SK-N-SH treated with all-trans-retinoic acid at 6 μM for 48 hours (cell line): ENCODE results near the gene L3HYPDH.

Source experiments
- ATAC-seq: fragments of 200-7000 bp; cut with Tn5 transposase; 3 replicates; pipeline ENCODE4 v1.9.1; 2020; ENCODE audit warnings: mild to moderate bottlenecking, moderate library complexity
- ARNTL ChIP-seq: fragments of 450-650 bp; formaldehyde crosslinking; IDR thresholded peaks from 2 replicates; pipeline ENCODE4 v1.5.0; 2020; ENCODE audit warnings: low read depth, mild to moderate bottlenecking, moderate library complexity, borderline replicate concordance
- BACH2 ChIP-seq: fragments of 250-450 bp; sonication (Bioruptor Pico); IDR thresholded peaks from 2 replicates; pipeline ENCODE4 v1.9.0; 2021; ENCODE audit warnings: mild to moderate bottlenecking, borderline replicate concordance
- CSDC2 ChIP-seq: fragments of 250-450 bp; sonication (Bioruptor Pico); IDR thresholded peaks from 2 replicates; pipeline ENCODE4 v1.5.0; 2020; ENCODE audit warnings: mild to moderate bottlenecking, moderate library complexity
- CSRNP3 ChIP-seq: fragments of 250-450 bp; sonication (Bioruptor Pico); IDR thresholded peaks from 2 replicates; pipeline ENCODE4 v1.5.1; 2021; ENCODE audit warnings: mild to moderate bottlenecking, moderate library complexity
- ESRRG ChIP-seq: fragments of 250-450 bp; sonication (Bioruptor Pico); IDR thresholded peaks from 2 replicates; pipeline ENCODE4 v1.6.1; 2021; ENCODE audit warnings: mild to moderate bottlenecking
- GLIS3 ChIP-seq: fragments of 250-450 bp; sonication (Bioruptor Pico); IDR thresholded peaks from 2 replicates; pipeline ENCODE4 v1.5.0; 2020; ENCODE audit warnings: mild to moderate bottlenecking, moderate library complexity
- ISL1 ChIP-seq: fragments of 250-450 bp; sonication (Bioruptor Pico); IDR thresholded peaks from 2 replicates; pipeline ENCODE4 v2.1.2; 2022; ENCODE audit warnings: mild to moderate bottlenecking, moderate library complexity
- PATZ1 ChIP-seq: fragments of 250-450 bp; sonication (Bioruptor Pico); IDR thresholded peaks from 2 replicates; pipeline ENCODE4 v1.8.0; 2020; ENCODE audit warnings: mild to moderate bottlenecking, moderate library complexity, borderline replicate concordance
- PPARA ChIP-seq: fragments of 250-450 bp; sonication (Bioruptor Pico); IDR thresholded peaks from 2 replicates; pipeline ENCODE4 v1.5.0; 2020; ENCODE audit warnings: mild to moderate bottlenecking, borderline replicate concordance
- RARB ChIP-seq: fragments of 250-450 bp; sonication (Bioruptor Pico); IDR thresholded peaks from 2 replicates; pipeline ENCODE4 v1.8.0; 2021; ENCODE audit warnings: mild to moderate bottlenecking, moderate library complexity
- SNAI2 ChIP-seq: fragments of 250-450 bp; sonication (Bioruptor Pico); IDR thresholded peaks from 2 replicates; pipeline ENCODE4 v1.5.0; 2020; ENCODE audit warnings: mild to moderate bottlenecking, moderate library complexity
- TCF4 ChIP-seq: fragments of 250-450 bp; sonication (Bioruptor Pico); IDR thresholded peaks from 2 replicates; pipeline ENCODE4 v1.8.0; 2021; ENCODE audit warnings: mild to moderate bottlenecking, moderate library complexity, borderline replicate concordance
- TOX ChIP-seq: fragments of 250-450 bp; sonication (Bioruptor Pico); IDR thresholded peaks from 2 replicates; pipeline ENCODE4 v1.8.0; 2021; ENCODE audit warnings: mild to moderate bottlenecking, moderate library complexity, borderline replicate concordance
- TSHZ2 ChIP-seq: fragments of 250-450 bp; sonication (Bioruptor Pico); IDR thresholded peaks from 2 replicates; pipeline ENCODE4 v1.5.0; 2020; ENCODE audit warnings: mild to moderate bottlenecking, moderate library complexity
- ZC3H10 ChIP-seq: fragments of 250-450 bp; sonication (Bioruptor Pico); IDR thresholded peaks from 2 replicates; pipeline ENCODE4 v1.5.1; 2021; ENCODE audit warnings: mild to moderate bottlenecking, moderate library complexity
- ZFP3 ChIP-seq: fragments of 250-450 bp; sonication (Bioruptor Pico); IDR thresholded peaks from 2 replicates; pipeline ENCODE4 v1.5.0; 2020; ENCODE audit warnings: mild to moderate bottlenecking, moderate library complexity
- ZFP30 ChIP-seq: fragments of 450-650 bp; formaldehyde crosslinking; IDR thresholded peaks from 2 replicates; pipeline ENCODE4 v1.5.0; 2022; ENCODE audit warnings: mild to moderate bottlenecking, moderate library complexity
- ZNF565 ChIP-seq: fragments of 450-650 bp; formaldehyde crosslinking; conservative IDR thresholded peaks from 2 replicates; pipeline ENCODE4 v1.5.0; 2020; ENCODE audit warnings: low read depth, mild to moderate bottlenecking, moderate library complexity
- ZNF70 ChIP-seq: fragments of 450-650 bp; formaldehyde crosslinking; IDR thresholded peaks from 2 replicates; pipeline ENCODE4 v1.5.0; 2020; ENCODE audit warnings: mild to moderate bottlenecking, moderate library complexity
- ZNF8 ChIP-seq: fragments of 450-650 bp; formaldehyde crosslinking; IDR thresholded peaks from 2 replicates; pipeline ENCODE4 v1.5.0; 2020; ENCODE audit warnings: mild to moderate bottlenecking, moderate library complexity

L3HYPDH gene

DNA sequence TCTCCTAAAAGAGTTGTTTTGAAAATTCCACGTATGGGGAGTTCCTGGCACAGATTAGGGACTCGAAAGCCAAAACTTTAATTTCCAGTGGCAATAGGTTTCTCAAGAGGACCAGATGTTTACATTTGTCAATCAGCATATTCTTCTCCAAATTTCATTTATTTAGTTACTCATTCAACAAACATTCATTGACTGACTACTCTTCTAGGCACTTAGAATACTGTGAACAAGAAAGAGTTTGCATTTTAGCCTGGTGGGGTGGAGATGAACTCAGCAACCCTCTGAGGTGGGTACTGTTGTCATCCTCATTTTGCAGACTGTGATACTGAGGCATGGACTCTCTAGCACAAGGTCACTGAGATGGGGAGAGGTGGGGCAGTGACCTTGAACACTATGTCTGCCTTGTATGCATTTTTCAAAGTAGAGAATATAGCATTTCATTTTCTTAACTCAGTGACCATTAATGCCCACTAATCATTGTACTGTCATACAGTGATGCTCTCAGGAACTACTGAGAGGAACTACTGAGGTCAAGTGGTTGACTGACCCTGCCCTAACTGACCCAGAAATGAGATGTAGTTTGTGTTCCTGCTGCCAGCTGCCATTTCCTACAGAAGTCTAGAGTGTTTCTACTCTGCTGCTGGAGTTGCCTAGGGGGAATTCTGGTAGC is 2.2 kb downstream of the L3HYPDH start:
- no peak for ATAC-seq
- TF ChIP-seq ZFP30 (no peak), RARB (no peak), ZFP3 (CRISPR knock-in tag) (no peak), ZC3H10 (CRISPR knock-in tag) (no peak), ISL1 (CRISPR knock-in tag) (no peak), PATZ1 (no peak), TCF4 (no peak), TOX (CRISPR knock-in tag) (no peak), ZNF565 (CRISPR knock-in tag) (no peak), CSRNP3 (CRISPR knock-in tag) (no peak)

- TF ChIP-seq TSHZ2 (CRISPR knock-in tag) (no peak), PPARA (no peak), ARNTL (no peak), PATZ1 (no peak), ESRRG (CRISPR knock-in tag) (no peak), ISL1 (CRISPR knock-in tag) (no peak), CSDC2 (CRISPR knock-in tag) (no peak), ZNF8 (CRISPR knock-in tag) (no peak), ZNF70 (no peak), ZFP3 (CRISPR knock-in tag) (no peak), GLIS3 (CRISPR knock-in tag) (no peak), RARB (no peak), TOX (CRISPR knock-in tag) (no peak), ZFP30 (no peak), CSRNP3 (CRISPR knock-in tag) (no peak)
- no peak for ATAC-seq
Observed at GRCh38 chr14:59481407-59481806, 2.8 kb downstream of the L3HYPDH start.

DNA sequence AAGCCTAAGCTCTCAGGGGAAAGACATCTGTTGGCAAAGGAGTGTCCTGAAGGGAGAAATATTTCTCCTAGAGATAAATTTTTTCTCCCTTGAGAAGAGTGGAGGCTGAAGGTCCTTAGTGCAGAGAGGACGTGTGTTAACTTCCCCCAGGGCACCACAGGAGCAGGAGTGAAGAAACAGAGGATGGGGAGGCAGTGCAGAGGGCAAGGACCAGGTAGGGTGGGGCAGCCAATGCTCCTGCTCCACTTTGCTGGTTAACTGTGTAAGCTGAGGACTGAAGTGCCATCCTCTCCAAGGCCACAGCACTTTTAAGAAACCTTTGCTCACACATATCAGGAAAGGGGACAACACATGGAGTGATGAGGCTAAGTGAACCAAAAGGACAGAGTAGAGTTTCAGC is 4.0 kb downstream of the L3HYPDH start:
- no peak for ATAC-seq
- TF ChIP-seq PPARA (no peak), ESRRG (CRISPR knock-in tag) (no peak), CSDC2 (CRISPR knock-in tag) (no peak), BACH2 (CRISPR knock-in tag) (no peak), SNAI2 (CRISPR knock-in tag) (no peak), ZFP3 (CRISPR knock-in tag) (no peak), TOX (CRISPR knock-in tag) (no peak), ZNF70 (no peak), ZNF565 (CRISPR knock-in tag) (no peak), ZFP30 (no peak), ZC3H10 (CRISPR knock-in tag) (no peak)
